Fibroblast of lung (primary cell): ENCODE results near the gene MORN4. TPM values are rescaled to one million over a fixed set of nuclear protein-coding genes. Genes with fewer than 3 reads are reported as not detected.

ENCODE experiments used
- DNase-seq, 2 donors: peaks; one replicate each; pipeline versions ENCODE4 v3.0.0 to v3.0.0-alpha.2; 2010; ENCODE audit warnings: low read depth in 2 of 2
- H2AFZ ChIP-seq: 2 replicates; pipeline ENCODE4 v1.5.1; 2012; ENCODE audit warnings: low read length, control low read depth, inconsistent platforms
- H3K27ac ChIP-seq: 2 replicates; pipeline ENCODE4 v1.5.1; 2011; ENCODE audit warnings: low read length, control low read depth; ENCODE audit not compliant: insufficient read depth
- H3K27me3 ChIP-seq: 2 replicates; pipeline ENCODE4 v1.5.1; 2011; ENCODE audit warnings: mild to moderate bottlenecking, low read length; ENCODE audit not compliant: control insufficient read depth, insufficient read depth
- H3K36me3 ChIP-seq: 2 replicates; pipeline ENCODE4 v1.5.1; 2011; ENCODE audit warnings: low read length; ENCODE audit not compliant: control insufficient read depth, insufficient read depth
- H3K4me1 ChIP-seq: 2 replicates; pipeline ENCODE4 v1.5.1; 2011; ENCODE audit warnings: low read length; ENCODE audit not compliant: control insufficient read depth, insufficient read depth; ENCODE audit errors: extremely low read depth
- H3K4me2 ChIP-seq: 2 replicates; pipeline ENCODE4 v1.5.1; 2011; ENCODE audit warnings: low read length, control low read depth; ENCODE audit not compliant: insufficient read depth; ENCODE audit errors: extremely low read depth
- H3K4me3 ChIP-seq, 4 experiments: fragments of 200-600 bp in 1 of 4; sonication (generic) in 1 of 4; replicated peaks in 1 of 4; 2 replicates each; pipeline ENCODE4 v1.5.1; 2011 to 2016; ENCODE audit warnings: low read length in 4 of 4, low read depth in 3 of 4, mild to moderate bottlenecking in 3 of 4, control low read depth in 2 of 4, inconsistent platforms in 1 of 4, mixed read lengths in 1 of 4; ENCODE audit not compliant: insufficient read depth in 1 of 4; ENCODE audit errors: control extremely low read depth in 1 of 4
- H3K79me2 ChIP-seq: 2 replicates; pipeline ENCODE4 v1.5.1; 2012; ENCODE audit warnings: mild to moderate bottlenecking, low read length, inconsistent platforms; ENCODE audit not compliant: control insufficient read depth, insufficient read depth
- H3K9ac ChIP-seq: 2 replicates; pipeline ENCODE4 v1.5.1; 2011; ENCODE audit warnings: mild to moderate bottlenecking, low read length, control low read depth; ENCODE audit not compliant: insufficient read depth
- H3K9me3 ChIP-seq: 2 replicates; pipeline ENCODE4 v1.5.1; 2012; ENCODE audit warnings: low read depth, low read length; ENCODE audit not compliant: control insufficient read depth, insufficient read depth
- H4K20me1 ChIP-seq: 2 replicates; pipeline ENCODE4 v1.5.1; 2011; ENCODE audit warnings: low read length; ENCODE audit not compliant: control insufficient read depth, insufficient read depth; ENCODE audit errors: extremely low read depth
- EZH2 ChIP-seq: IDR thresholded peaks from 2 replicates; pipeline ENCODE4 v1.5.1; 2012; ENCODE audit warnings: low read length, control low read depth, mild to moderate bottlenecking; ENCODE audit errors: missing control alignments
- polyA plus RNA-seq, 2 donors: library from polyadenylated mRNA; depleted of rRNA in 1 of 2; stranded (reverse) in 1 of 2; unstranded in 1 of 2; fragments of >200 nt; gene quantifications; 2 replicates each; pipeline ENCODE4 v1.2.1, GENCODE V29; 2011 to 2012; ENCODE audit warnings: missing spikeins in 1 of 2
- total RNA-seq: library from RNA; depleted of rRNA; stranded (reverse); fragments of >200 nt; gene quantifications from 2 replicates; pipeline ENCODE4 v1.2.1, GENCODE V29; 2014
- TF ChIP-seq, protein P1 (sequence below), 2 donors: IDR thresholded peaks in 1 of 2; conservative IDR thresholded peaks in 1 of 2; 1 replicate in 1 of 2; 2 replicates in 1 of 2; pipeline ENCODE4 v1.5.1; 2011 to 2012; ENCODE audit warnings: low read length in 2 of 2, control low read depth in 1 of 2, inconsistent platforms in 1 of 2, low read depth in 1 of 2, mild to moderate bottlenecking in 1 of 2

The MORN4 gene
- total and polyA plus RNA-seq, 2 donors (not counting 1 experiment from before 2014, with no cell fraction given) = 13.2 to 13.4 TPM

DNA sequence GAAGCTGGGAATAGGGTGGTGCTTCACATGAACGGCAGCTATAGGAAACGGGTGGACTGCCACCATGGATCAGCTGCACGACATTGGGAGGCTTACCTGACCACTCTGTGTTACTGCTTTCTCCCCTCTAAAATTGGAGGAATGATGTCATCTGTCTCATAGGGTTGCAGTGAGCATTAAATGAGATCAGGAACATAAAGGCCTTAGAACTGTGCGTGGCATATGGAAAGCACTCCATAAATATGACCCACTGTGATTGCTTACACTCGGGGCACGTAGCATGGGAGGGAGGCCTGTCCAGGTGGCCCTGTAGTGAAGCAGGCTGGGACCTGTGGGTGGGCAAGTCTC, 34.1 kb downstream of the MORN4 start:
- Histone ChIP-seq H3K9me3 (no peaks in the 10 kb centered on the region), H4K20me1 (no peaks in the 10 kb centered on the region)

DNA sequence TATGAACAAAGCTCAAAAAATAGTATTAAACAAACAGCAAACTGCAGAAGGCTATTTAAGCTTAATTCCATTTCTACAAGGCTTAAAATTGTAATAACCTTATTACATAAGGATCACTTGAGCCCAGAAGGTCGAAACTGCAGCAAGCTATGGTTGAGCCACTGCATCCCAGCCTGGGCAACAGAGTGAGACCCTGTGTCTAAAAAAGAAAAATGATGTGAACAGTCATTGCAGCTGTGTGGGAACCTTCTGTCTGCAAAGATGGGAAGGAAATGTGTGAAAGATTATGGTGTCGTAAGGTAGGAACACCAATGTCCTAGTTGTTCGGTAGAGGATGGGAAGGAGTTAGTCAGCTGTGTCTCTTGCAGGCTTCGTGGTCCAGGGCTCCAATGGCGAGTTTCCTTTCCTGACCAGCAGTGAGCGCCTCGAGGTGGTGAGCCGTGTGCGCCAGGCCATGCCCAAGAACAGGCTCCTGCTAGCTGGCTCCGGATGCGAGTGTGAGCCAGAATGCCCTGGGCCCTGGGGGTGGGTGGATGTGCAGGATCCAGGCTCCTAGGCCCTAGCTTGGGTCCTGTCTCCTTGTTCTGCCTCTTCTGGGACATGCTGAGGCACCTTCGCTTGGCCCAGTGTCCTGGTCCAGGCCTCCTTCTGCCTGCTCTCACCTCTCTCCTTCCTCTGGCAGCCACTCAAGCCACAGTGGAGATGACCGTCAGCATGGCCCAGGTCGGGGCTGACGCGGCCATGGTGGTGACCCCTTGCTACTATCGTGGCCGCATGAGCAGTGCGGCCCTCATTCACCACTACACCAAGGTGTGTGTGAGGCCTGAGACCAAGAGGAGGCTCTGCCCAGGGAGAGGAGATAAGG, 34.7 kb downstream of the MORN4 start:
- TF ChIP-seq EZH2 = no peak
- H3K4me3 ChIP-seq = no peak overlapping the region
- no peaks in the 10 kb centered on the region for H3K27me3 ChIP-seq
- DNase-seq = no peak
- H2AFZ ChIP-seq = no peak overlapping the region
- no peak overlapping the region for H3K27ac ChIP-seq
- H3K79me2 ChIP-seq = no peaks in the 10 kb centered on the region
- no peaks in the 10 kb centered on the region for H3K9me3 ChIP-seq
- H4K20me1 ChIP-seq = no peaks in the 10 kb centered on the region
- H3K36me3 ChIP-seq = no peaks in the 10 kb centered on the region
- H3K4me1 ChIP-seq = peaks cover 12% of the 10 kb centered on the region
- no peak overlapping the region for H3K4me2 ChIP-seq
- H3K9ac ChIP-seq = no peak overlapping the region

More for the DNA sequence above, 34.1 kb downstream of the MORN4 start:
- H3K4me2 ChIP-seq = no peak overlapping the region
- H2AFZ ChIP-seq = no peak overlapping the region
- DNase-seq = no peak
- no peaks in the 10 kb centered on the region for H3K36me3 ChIP-seq
- no peak overlapping the region for H3K27ac ChIP-seq
- H3K79me2 ChIP-seq = no peaks in the 10 kb centered on the region
- no peaks in the 10 kb centered on the region for H3K27me3 ChIP-seq
- no peak overlapping the region for H3K4me3 ChIP-seq
- no peak overlapping the region for H3K9ac ChIP-seq
- TF ChIP-seq, protein P1, sequence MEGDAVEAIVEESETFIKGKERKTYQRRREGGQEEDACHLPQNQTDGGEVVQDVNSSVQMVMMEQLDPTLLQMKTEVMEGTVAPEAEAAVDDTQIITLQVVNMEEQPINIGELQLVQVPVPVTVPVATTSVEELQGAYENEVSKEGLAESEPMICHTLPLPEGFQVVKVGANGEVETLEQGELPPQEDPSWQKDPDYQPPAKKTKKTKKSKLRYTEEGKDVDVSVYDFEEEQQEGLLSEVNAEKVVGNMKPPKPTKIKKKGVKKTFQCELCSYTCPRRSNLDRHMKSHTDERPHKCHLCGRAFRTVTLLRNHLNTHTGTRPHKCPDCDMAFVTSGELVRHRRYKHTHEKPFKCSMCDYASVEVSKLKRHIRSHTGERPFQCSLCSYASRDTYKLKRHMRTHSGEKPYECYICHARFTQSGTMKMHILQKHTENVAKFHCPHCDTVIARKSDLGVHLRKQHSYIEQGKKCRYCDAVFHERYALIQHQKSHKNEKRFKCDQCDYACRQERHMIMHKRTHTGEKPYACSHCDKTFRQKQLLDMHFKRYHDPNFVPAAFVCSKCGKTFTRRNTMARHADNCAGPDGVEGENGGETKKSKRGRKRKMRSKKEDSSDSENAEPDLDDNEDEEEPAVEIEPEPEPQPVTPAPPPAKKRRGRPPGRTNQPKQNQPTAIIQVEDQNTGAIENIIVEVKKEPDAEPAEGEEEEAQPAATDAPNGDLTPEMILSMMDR (conservative IDR thresholded peaks at IDR 0.05 in 1 of 2, IDR thresholded peaks at IDR 0.05 in 1 of 2; ENCODE audit: low read depth in 1 of 2, low read length in 2 of 2) = no peak
- TF ChIP-seq EZH2 = no peak
- H3K4me1 ChIP-seq = peaks cover 11% of the 10 kb centered on the region

DNA sequence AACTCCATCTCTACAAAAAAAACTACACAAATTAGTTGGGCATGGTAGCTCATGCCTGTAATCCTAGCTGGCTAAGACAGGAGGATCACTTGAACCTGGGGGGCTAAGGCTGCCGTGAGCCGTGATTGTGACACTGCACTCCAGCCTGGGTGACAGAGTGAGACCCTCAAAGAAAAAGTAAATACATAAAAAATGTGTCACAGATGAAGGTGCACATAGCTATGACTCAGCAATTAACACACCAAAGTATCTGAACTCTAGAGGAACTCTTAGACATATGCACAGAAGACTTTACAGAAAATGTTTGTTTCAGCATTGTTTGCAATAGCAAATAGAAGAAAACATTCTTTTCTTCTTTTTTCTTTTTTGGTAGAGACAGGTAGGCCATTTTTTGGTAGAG, 35.5 kb downstream of the MORN4 start:
- Histone ChIP-seq H3K4me2 (no peak overlapping the region), H3K9me3 (no peaks in the 10 kb centered on the region), H3K9ac (no peak overlapping the region), H4K20me1 (no peaks in the 10 kb centered on the region), H2AFZ (no peak overlapping the region), H3K4me1 (peaks cover 15% of the 10 kb centered on the region), H3K27ac (no peak overlapping the region), H3K4me3 (no peak overlapping the region), H3K27me3 (no peaks in the 10 kb centered on the region), H3K36me3 (no peaks in the 10 kb centered on the region), H3K79me2 (no peaks in the 10 kb centered on the region)
- TF ChIP-seq, protein P1 (conservative IDR thresholded peaks at IDR 0.05 in 1 of 2, IDR thresholded peaks at IDR 0.05 in 1 of 2; ENCODE audit: low read depth in 1 of 2, low read length in 2 of 2) = no peak
- TF ChIP-seq EZH2 = no peak
- peak in 1 of 2 donors; percentile 16 for DNase-seq
